ENCODE measurements around the gene NDST3. TPM values are rescaled to one million over a fixed set of nuclear protein-coding genes. Genes with fewer than 3 reads are reported as not detected.

Gene NDST3
- total RNA-seq, 1 donor from 2014 or later, result not detected

- no peak for ATAC-seq (ENCODE audit: poor library complexity)
- intact Hi-C loops (cut with DNase I), result no loop called here
Measured at GRCh38 chr4:118167306-118167705, 133.0 kb downstream of the NDST3 start.

GRCh38 chr4:118171381-118171780 lies 137.1 kb downstream of the NDST3 start:
- DNase-seq, result no peak
- intact Hi-C loops (cut with DNase I), result no loop called here

More at GRCh38 chr4:118167306-118167705, 133.0 kb downstream of the NDST3 start:
- no peak for DNase-seq

GRCh38 chr4:118173126-118173525 lies 138.8 kb downstream of the NDST3 start:
- ATAC-seq (ENCODE audit: poor library complexity), result no peak
- no peak for DNase-seq
- intact Hi-C loops (cut with DNase I), result no loop called here

More at GRCh38 chr4:118171381-118171780, 137.1 kb downstream of the NDST3 start:
- no peak for ATAC-seq (ENCODE audit: poor library complexity)

GRCh38 chr4:118173956-118174725 lies 139.9 kb downstream of the NDST3 start:
- intact Hi-C loops (cut with DNase I), result no loop called here

GRCh38 chr4:118175506-118175905 lies 141.2 kb downstream of the NDST3 start:
- ATAC-seq (ENCODE audit: poor library complexity) (no peak), DNase-seq (no peak)
- intact Hi-C loops (cut with DNase I), result no loop called here

More at GRCh38 chr4:118173956-118174725, 139.9 kb downstream of the NDST3 start:
- DNase-seq (no peak), ATAC-seq (ENCODE audit: poor library complexity) (no peak)

GRCh38 chr4:118177126-118177525 lies 142.8 kb downstream of the NDST3 start:
- ATAC-seq (ENCODE audit: poor library complexity), result no peak
- intact Hi-C loops (cut with DNase I), result no loop called here

GRCh38 chr4:118180776-118181175 lies 146.5 kb downstream of the NDST3 start:
- ATAC-seq (ENCODE audit: poor library complexity) (no peak), DNase-seq (no peak)
- intact Hi-C loops (cut with DNase I), result no loop called here

More at GRCh38 chr4:118177126-118177525, 142.8 kb downstream of the NDST3 start:
- DNase-seq, result no peak

GRCh38 chr4:118190903-118191302 lies 156.6 kb downstream of the NDST3 start:
- DNase-seq (no peak), ATAC-seq (ENCODE audit: poor library complexity) (no peak)
- intact Hi-C loops (cut with DNase I), result no loop called here

- intact Hi-C loops (cut with DNase I), result no loop called here
- DNase-seq, result no peak
- no peak for ATAC-seq (ENCODE audit: poor library complexity)
Measured at GRCh38 chr4:118193421-118193820, 159.1 kb downstream of the NDST3 start.

- DNase-seq, result no peak
- intact Hi-C loops (cut with DNase I), result no loop called here
- ATAC-seq (ENCODE audit: poor library complexity), result no peak
Measured at GRCh38 chr4:118206627-118207026, 172.3 kb downstream of the NDST3 start.

- ATAC-seq (ENCODE audit: poor library complexity) (no peak), DNase-seq (no peak)
- intact Hi-C loops (cut with DNase I), result no loop called here
Measured at GRCh38 chr4:118213101-118213500, 178.8 kb downstream of the NDST3 start.

- DNase-seq (no peak), ATAC-seq (ENCODE audit: poor library complexity) (no peak)
- intact Hi-C loops (cut with DNase I), result no loop called here
Measured at GRCh38 chr4:118215826-118216225, 181.5 kb downstream of the NDST3 start.

GRCh38 chr4:118221227-118221800 lies 187.0 kb downstream of the NDST3 start:
- DNase-seq (no peak), ATAC-seq (ENCODE audit: poor library complexity) (no peak)
- intact Hi-C loops (cut with DNase I), result no loop called here

- DNase-seq (no peak), ATAC-seq (ENCODE audit: poor library complexity) (no peak)
- intact Hi-C loops (cut with DNase I), result no loop called here
Measured at GRCh38 chr4:118224243-118224829, 190.1 kb downstream of the NDST3 start.

GRCh38 chr4:118225511-118225910 lies 191.2 kb downstream of the NDST3 start:
- ATAC-seq (ENCODE audit: poor library complexity) (no peak), DNase-seq (no peak)
- intact Hi-C loops (cut with DNase I), result no loop called here

GRCh38 chr4:118226311-118227010 lies 192.2 kb downstream of the NDST3 start:
- intact Hi-C loops (cut with DNase I), result no loop called here
- DNase-seq, result no peak
- no peak for ATAC-seq (ENCODE audit: poor library complexity)

GRCh38 chr4:118235566-118236120 lies 201.4 kb downstream of the NDST3 start:
- intact Hi-C loops (cut with DNase I), result no loop called here
- DNase-seq, result no peak
- ATAC-seq (ENCODE audit: poor library complexity), result no peak

GRCh38 chr4:118237531-118237930 lies 203.2 kb downstream of the NDST3 start:
- DNase-seq (no peak), ATAC-seq (ENCODE audit: poor library complexity) (no peak)

GRCh38 chr4:118249890-118250289 lies 215.6 kb downstream of the NDST3 start:
- ATAC-seq (ENCODE audit: poor library complexity) (no peak), DNase-seq (no peak)
- intact Hi-C loops (cut with DNase I), result no loop called here

More at GRCh38 chr4:118237531-118237930, 203.2 kb downstream of the NDST3 start:
- intact Hi-C loops (cut with DNase I), result no loop called here
